Loucy (cell line): Measurements from ENCODE around the gene PAXX.

Source experiments
- EZH2phosphoT487 ChIP-seq: fragments of 200-600 bp; IDR thresholded peaks from 2 replicates; pipeline ENCODE4 v1.6.1; 2018; ENCODE audit warnings: antibody characterized with exemption, mild to moderate bottlenecking, moderate library complexity, borderline replicate concordance
- TF ChIP-seq, protein P1 (sequence below): fragments of 200-600 bp; sonication (generic); conservative IDR thresholded peaks from 2 replicates; pipeline ENCODE4 v1.5.1; 2014; ENCODE audit warnings: mild to moderate bottlenecking, antibody characterized with exemption, low read length

- TF ChIP-seq, protein P1, sequence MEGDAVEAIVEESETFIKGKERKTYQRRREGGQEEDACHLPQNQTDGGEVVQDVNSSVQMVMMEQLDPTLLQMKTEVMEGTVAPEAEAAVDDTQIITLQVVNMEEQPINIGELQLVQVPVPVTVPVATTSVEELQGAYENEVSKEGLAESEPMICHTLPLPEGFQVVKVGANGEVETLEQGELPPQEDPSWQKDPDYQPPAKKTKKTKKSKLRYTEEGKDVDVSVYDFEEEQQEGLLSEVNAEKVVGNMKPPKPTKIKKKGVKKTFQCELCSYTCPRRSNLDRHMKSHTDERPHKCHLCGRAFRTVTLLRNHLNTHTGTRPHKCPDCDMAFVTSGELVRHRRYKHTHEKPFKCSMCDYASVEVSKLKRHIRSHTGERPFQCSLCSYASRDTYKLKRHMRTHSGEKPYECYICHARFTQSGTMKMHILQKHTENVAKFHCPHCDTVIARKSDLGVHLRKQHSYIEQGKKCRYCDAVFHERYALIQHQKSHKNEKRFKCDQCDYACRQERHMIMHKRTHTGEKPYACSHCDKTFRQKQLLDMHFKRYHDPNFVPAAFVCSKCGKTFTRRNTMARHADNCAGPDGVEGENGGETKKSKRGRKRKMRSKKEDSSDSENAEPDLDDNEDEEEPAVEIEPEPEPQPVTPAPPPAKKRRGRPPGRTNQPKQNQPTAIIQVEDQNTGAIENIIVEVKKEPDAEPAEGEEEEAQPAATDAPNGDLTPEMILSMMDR: no peak
- no peak for TF ChIP-seq EZH2phosphoT487
These were observed 39.8 kb upstream of the PAXX start for GRCh38 chr9:136952321-136952850.
